ENCODE data around the gene PPRC1.

Gene PPRC1

GRCh38 chr10:102119417-102120141 lies 13.3 kb upstream of the PPRC1 start:
- DNase-seq, result peak; percentile 69

- peak; percentile 70 for DNase-seq
Measured at GRCh38 chr10:102120142-102120990, 12.5 kb upstream of the PPRC1 start, which contains the start of gene LDB1. TSS of gene LDB1 (minus strand) at chr10:102120368. CDS start at chr10:102120110, 258 bp downstream.

GRCh38 chr10:102120991-102121738 lies 11.7 kb upstream of the PPRC1 start:
- no peak for DNase-seq

GRCh38 chr10:102121739-102122372 lies 11.0 kb upstream of the PPRC1 start:
- DNase-seq, result no peak

- no peak for DNase-seq
Measured at GRCh38 chr10:102122450-102122849, 10.4 kb upstream of the PPRC1 start.

- DNase-seq, result no peak
Measured at GRCh38 chr10:102123223-102123622, 9.6 kb upstream of the PPRC1 start.

- no peak for DNase-seq
Measured at GRCh38 chr10:102131286-102132170, 1.3 kb upstream of the PPRC1 start.

- DNase-seq, result no peak
Measured at GRCh38 chr10:102132193-102132562, 662 bp upstream of the PPRC1 start.

- peak; percentile 82 for DNase-seq
Measured at GRCh38 chr10:102133373-102134195, 744 bp downstream of the PPRC1 start.

GRCh38 chr10:102134416-102134815 lies 1.6 kb downstream of the PPRC1 start:
- DNase-seq, result no peak

GRCh38 chr10:102135956-102136526 lies 3.2 kb downstream of the PPRC1 start:
- DNase-seq, result no peak

- DNase-seq, result no peak
Measured at GRCh38 chr10:102139281-102140110, 6.7 kb downstream of the PPRC1 start.

- no peak for DNase-seq
Measured at GRCh38 chr10:102140218-102140617, 7.4 kb downstream of the PPRC1 start.

- no peak for DNase-seq
Measured at GRCh38 chr10:102140913-102141540, 8.2 kb downstream of the PPRC1 start.

GRCh38 chr10:102141583-102142107 lies 8.8 kb downstream of the PPRC1 start:
- no peak for DNase-seq

- DNase-seq, result no peak
Measured at GRCh38 chr10:102146971-102147428, 14.2 kb downstream of the PPRC1 start.

GRCh38 chr10:102147561-102147960 lies 14.7 kb downstream of the PPRC1 start:
- DNase-seq, result no peak

- no peak for DNase-seq
Measured at GRCh38 chr10:102148275-102148674, 15.4 kb downstream of the PPRC1 start.

All from activated CD4-positive, alpha-beta T cell treated with anti-CD3 and anti-CD28 coated beads for 48 hours (primary cell).